DMS153 (cell line): Measurements from ENCODE around the gene TRIM51G.
"Not testable (repeated sequence)": the region's sequence is repeated elsewhere in the genome, so short reads cannot be mapped to it uniquely, and the experiment has no call there.

Experiments
- DNase-seq: peaks from one replicate; lab custom pipeline; 2025; lab: John Stamatoyannopoulos, UW

TRIM51G gene, protein sequence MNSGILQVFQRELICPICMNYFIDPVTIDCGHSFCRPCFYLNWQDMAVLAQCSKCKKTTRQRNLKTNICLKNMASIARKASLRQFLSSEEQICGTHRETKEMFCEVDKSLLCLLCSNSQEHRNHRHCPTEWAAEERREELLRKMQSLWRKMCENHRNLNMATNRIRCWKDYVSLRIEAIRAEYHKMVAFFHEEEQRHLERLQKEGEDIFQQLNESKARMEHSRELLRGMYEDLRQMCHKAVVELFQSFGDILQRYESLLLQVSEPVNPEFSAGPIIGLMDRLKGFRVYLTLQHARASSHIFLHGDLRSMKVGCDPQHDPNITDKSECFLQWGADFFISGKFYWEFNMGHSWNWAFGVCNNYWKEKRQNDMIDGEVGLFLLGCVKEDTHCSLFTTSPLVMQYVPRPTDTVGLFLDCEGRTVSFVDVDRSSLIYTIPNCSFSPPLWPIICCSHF

DNA sequence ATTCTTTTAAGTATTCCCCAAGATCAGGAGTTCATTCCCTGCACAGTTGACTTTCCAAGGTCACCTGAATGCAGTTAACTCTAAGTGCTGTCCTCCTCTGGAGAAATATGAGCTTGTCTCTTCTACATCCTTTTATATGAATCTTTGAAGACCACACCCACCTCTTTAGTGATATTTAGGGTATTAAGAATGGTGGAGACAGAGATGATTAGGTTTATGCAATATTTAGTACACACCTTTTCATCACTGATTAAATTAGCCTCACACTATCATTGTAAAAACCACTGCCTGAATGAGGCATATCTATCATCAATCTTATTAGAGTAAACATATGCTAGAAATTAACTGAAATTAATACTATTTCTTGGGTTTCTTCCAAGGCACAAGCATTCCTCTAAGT is at the start of gene TRIM51G:
Gene TRIM51G, minus strand, starts transcription at position 101 of the 400 bp plus-strand sequence. CDS start 2,190 bp downstream, outside the sequence.
- not testable (repeated sequence) for DNase-seq

GRCh38 chr11:49028523-49028922 is 44.8 kb upstream of the TRIM51G start, which contains the start of gene TRIM49B:
Gene TRIM49B, plus strand, starts transcription at chr11:49028823. Its CDS starts 2,777 bp downstream, at chr11:49031600.
- DNase-seq, result not testable (repeated sequence)

DNA sequence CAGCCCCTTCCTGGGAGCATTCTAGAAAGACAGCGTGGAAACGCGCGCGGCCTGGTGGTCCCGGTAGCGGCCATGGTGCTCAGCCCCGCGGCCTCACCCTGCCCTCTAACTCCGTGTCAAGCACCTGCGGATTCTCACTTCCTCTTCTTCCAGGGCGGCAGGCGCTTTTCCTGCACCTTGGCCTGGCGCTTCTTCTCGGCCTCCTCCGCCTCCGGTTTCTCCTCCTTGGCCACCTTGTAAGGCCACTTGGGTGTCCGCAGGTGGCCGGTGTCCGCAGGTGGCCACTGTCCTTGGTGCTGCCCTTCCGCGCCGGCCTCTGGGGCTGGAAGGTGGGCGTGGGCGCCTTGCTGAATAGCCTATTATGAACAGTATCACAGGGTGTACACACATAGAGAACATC is 15.1 kb downstream of the TRIM51G start:
- DNase-seq, result not testable (repeated sequence)

- DNase-seq, result not testable (repeated sequence)
Observed at GRCh38 chr11:48955315-48956049, 28.2 kb downstream of the TRIM51G start.

DNA sequence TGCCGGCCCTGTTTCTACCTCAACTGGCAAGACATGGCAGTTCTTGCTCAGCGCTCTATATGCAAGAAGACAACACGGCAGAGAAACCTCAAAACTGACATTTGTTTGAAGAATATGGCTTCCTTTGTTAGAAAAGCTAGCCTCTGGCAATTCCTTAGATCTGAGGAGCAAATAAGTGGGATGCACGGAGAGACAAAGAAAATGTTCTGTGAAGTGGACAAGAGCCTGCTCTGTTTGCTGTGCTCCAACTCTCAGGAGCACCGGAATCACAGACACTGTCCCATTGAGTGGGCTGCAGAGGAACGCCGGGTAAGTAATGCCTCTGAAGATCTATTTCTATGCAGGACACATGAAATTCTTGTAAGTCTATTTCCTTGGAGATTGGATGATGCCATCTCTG is 37.9 kb downstream of the TRIM51G start:
- DNase-seq, result not testable (repeated sequence)
